GM23338 (cell line): Measurements from ENCODE around the gene KIF6. TPM values are rescaled to one million over a fixed set of nuclear protein-coding genes. Genes with fewer than 3 reads are reported as not detected.

Source experiments
- ATAC-seq: fragments of 200-7000 bp; cut with Tn5 transposase; 3 replicates; pipeline ENCODE4 v1.9.1; 2020
- DNase-seq: peaks from one replicate; pipeline ENCODE4 v3.0.0-alpha.2; 2015; ENCODE audit warnings: low spot score
- H2AFZ ChIP-seq: fragments of 200-600 bp; sonication (generic); 2 replicates; pipeline ENCODE4 v1.8.0; 2016; ENCODE audit warnings: antibody characterized with exemption, mild to moderate bottlenecking, moderate library complexity
- H3F3A ChIP-seq: fragments of 200-600 bp; sonication (generic); replicated peaks from 2 replicates; pipeline ENCODE4 v1.8.0; 2017; ENCODE audit warnings: antibody characterized with exemption, mixed run types, low read depth
- H3K27ac ChIP-seq: fragments of 200-600 bp; sonication (generic); 2 replicates; pipeline ENCODE4 v1.6.1; 2016; ENCODE audit warnings: low read depth
- H3K27me3 ChIP-seq: fragments of 200-600 bp; sonication (generic); 2 replicates; pipeline ENCODE4 v1.8.0; 2016; ENCODE audit warnings: mild to moderate bottlenecking, mixed run types, moderate library complexity; ENCODE audit not compliant: insufficient read depth
- H3K36me3 ChIP-seq: fragments of 200-600 bp; sonication (generic); 2 replicates; pipeline ENCODE4 v1.8.0; 2016; ENCODE audit warnings: mild to moderate bottlenecking; ENCODE audit not compliant: insufficient read depth
- H3K4me1 ChIP-seq: fragments of 200-600 bp; sonication (generic); 2 replicates; pipeline ENCODE4 v1.8.0; 2016; ENCODE audit warnings: mild to moderate bottlenecking, moderate library complexity; ENCODE audit not compliant: insufficient read depth
- H3K4me2 ChIP-seq: fragments of 200-600 bp; sonication (generic); 2 replicates; pipeline ENCODE4 v1.7.1; 2017; ENCODE audit warnings: mixed run types
- H3K4me3 ChIP-seq: fragments of 200-600 bp; sonication (generic); 2 replicates; pipeline ENCODE4 v1.6.1; 2016; ENCODE audit warnings: mixed run types
- H3K79me2 ChIP-seq: fragments of 200-600 bp; sonication (generic); replicated peaks from 2 replicates; pipeline ENCODE4 v1.8.0; 2017; ENCODE audit warnings: mild to moderate bottlenecking; ENCODE audit not compliant: insufficient read depth
- H3K9me2 ChIP-seq: fragments of 200-600 bp; sonication (generic); 2 replicates; pipeline ENCODE4 v1.8.0; 2017; ENCODE audit not compliant: insufficient read depth
- H4K20me1 ChIP-seq: fragments of 200-600 bp; sonication (generic); replicated peaks from 2 replicates; pipeline ENCODE4 v1.8.0; 2017; ENCODE audit warnings: mild to moderate bottlenecking; ENCODE audit not compliant: insufficient read depth
- H3K27ac Mint-ChIP-seq: 2 replicates; pipeline ENCODE4 v1.8.0; 2020; ENCODE audit warnings: inconsistent platforms, mild to moderate bottlenecking, moderate library complexity, mixed read lengths
- H3K27me3 Mint-ChIP-seq: 3 replicates; pipeline ENCODE4 v1.8.0; 2022; ENCODE audit warnings: low read depth, mild to moderate bottlenecking, moderate library complexity, mixed read lengths, inconsistent platforms; ENCODE audit not compliant: insufficient read depth, poor library complexity
- H3K36me3 Mint-ChIP-seq: 3 replicates; pipeline ENCODE4 v1.8.0; 2021; ENCODE audit warnings: low read depth, mild to moderate bottlenecking, inconsistent platforms, moderate library complexity, mixed read lengths
- H3K4me1 Mint-ChIP-seq: 3 replicates; pipeline ENCODE4 v1.8.0; 2020; ENCODE audit warnings: mild to moderate bottlenecking, inconsistent platforms, mixed read lengths
- H3K4me3 Mint-ChIP-seq: 3 replicates; pipeline ENCODE4 v1.8.0; 2021; ENCODE audit warnings: moderate library complexity, mild to moderate bottlenecking, inconsistent platforms, mixed read lengths
- H3K9me3 Mint-ChIP-seq: 3 replicates; pipeline ENCODE4 v1.8.0; 2020; ENCODE audit warnings: moderate library complexity, mild to moderate bottlenecking, inconsistent platforms, mixed read lengths
- CREB1 ChIP-seq: fragments of 250-450 bp; sonication (Bioruptor Pico); IDR thresholded peaks from 2 replicates; pipeline ENCODE4 v1.5.0; 2020; ENCODE audit warnings: low read depth, mild to moderate bottlenecking, moderate library complexity
- CTCF ChIP-seq, 2 experiments: fragments of 200-600 bp in 1 of 2; sonication (generic) in 1 of 2; conservative IDR thresholded peaks; 2 replicates each; pipeline versions ENCODE4 v1.5.1 to v1.6.1; 2016 to 2017; ENCODE audit warnings: antibody characterized with exemption in 2 of 2, low read depth in 2 of 2, mild to moderate bottlenecking in 2 of 2, moderate library complexity in 1 of 2
- EZH2 ChIP-seq: fragments of 200-600 bp; sonication (generic); IDR thresholded peaks from one replicate; pipeline ENCODE4 v1.8.0; 2017; ENCODE audit warnings: antibody characterized with exemption, mild to moderate bottlenecking, low read depth; ENCODE audit not compliant: unreplicated experiment
- JUNB ChIP-seq: IDR thresholded peaks from one replicate; pipeline ENCODE4 v1.6.1; 2016; ENCODE audit warnings: antibody characterized with exemption; ENCODE audit not compliant: unreplicated experiment
- NANOG ChIP-seq: IDR thresholded peaks from 2 replicates; pipeline ENCODE4 v1.6.1; 2016; ENCODE audit warnings: antibody characterized with exemption, borderline replicate concordance
- POLR2AphosphoS5 ChIP-seq: IDR thresholded peaks from 2 replicates; pipeline ENCODE4 v1.6.1; 2016; ENCODE audit warnings: antibody characterized with exemption, low read depth
- REST ChIP-seq: IDR thresholded peaks from one replicate; pipeline ENCODE4 v1.6.1; 2018; ENCODE audit warnings: antibody characterized with exemption; ENCODE audit not compliant: unreplicated experiment
- STAT1 ChIP-seq: IDR thresholded peaks from one replicate; pipeline ENCODE4 v1.6.1; 2016; ENCODE audit warnings: antibody characterized with exemption; ENCODE audit not compliant: unreplicated experiment
- ZNF331 ChIP-seq: fragments of 250-450 bp; sonication (Bioruptor Pico); IDR thresholded peaks from 2 replicates; pipeline ENCODE4 v1.5.0; 2020; ENCODE audit warnings: low read depth, mild to moderate bottlenecking, moderate library complexity
- polyA plus RNA-seq: library from polyadenylated mRNA; unstranded; fragments of >200 nt; fragmentation: Nextera tagmentation; extraction: Ambion mirVana; gene quantifications from 2 replicates; pipeline ENCODE4 v1.2.1, GENCODE V29; 2016
- total RNA-seq: library from RNA; depleted of rRNA; stranded (reverse); fragments of >200 nt; shearing (Covaris generic); gene quantifications from 2 replicates; pipeline ENCODE4 v1.2.3, GENCODE V29; 2014
- TF ChIP-seq, protein P1 (sequence below): fragments of 250-450 bp; sonication (Bioruptor Pico); IDR thresholded peaks from 2 replicates; pipeline ENCODE4 v1.5.0; 2020; ENCODE audit warnings: mild to moderate bottlenecking, moderate library complexity
- TF ChIP-seq, protein P2 (sequence below): IDR thresholded peaks from 2 replicates; pipeline ENCODE4 v1.6.1; 2016; ENCODE audit warnings: antibody characterized with exemption

The KIF6 gene
- total and polyA plus RNA-seq, 2 experiments from 2014 or later = 0.87 to 1.7 TPM

GRCh38 chr6:39756582-39756981, 31.4 kb upstream of the KIF6 start:
- ATAC-seq (no peak), DNase-seq (no peak)
- H2AFZ ChIP-seq = no peak overlapping the region
- Mint-ChIP-seq H3K9me3 (no peaks in the 10 kb centered on the region), H3K4me3 (no peak overlapping the region), H3K4me1 (no peaks in the 10 kb centered on the region; the same call in 2 of the 3 replicates), H3K27ac (no peak overlapping the region), H3K36me3 (no peaks in the 10 kb centered on the region), H3K27me3 (peaks cover 2% of the 10 kb centered on the region)
- no peaks in the 10 kb centered on the region for H3K4me1 ChIP-seq
- H3K4me2 ChIP-seq = no peak overlapping the region
- no peaks in the 10 kb centered on the region for H3K36me3 ChIP-seq
- no peak overlapping the region for H3K27ac ChIP-seq
- H3F3A ChIP-seq = no peaks in the 10 kb centered on the region
- 0 out of 2 replicates have a peak, but pooled peaks cover 6% of the 10 kb centered on the region for H3K9me2 ChIP-seq
- H3K27me3 ChIP-seq = no peaks in the 10 kb centered on the region
- no peaks in the 10 kb centered on the region for H4K20me1 ChIP-seq
- H3K79me2 ChIP-seq = no peaks in the 10 kb centered on the region
- TF ChIP-seq, protein P1, sequence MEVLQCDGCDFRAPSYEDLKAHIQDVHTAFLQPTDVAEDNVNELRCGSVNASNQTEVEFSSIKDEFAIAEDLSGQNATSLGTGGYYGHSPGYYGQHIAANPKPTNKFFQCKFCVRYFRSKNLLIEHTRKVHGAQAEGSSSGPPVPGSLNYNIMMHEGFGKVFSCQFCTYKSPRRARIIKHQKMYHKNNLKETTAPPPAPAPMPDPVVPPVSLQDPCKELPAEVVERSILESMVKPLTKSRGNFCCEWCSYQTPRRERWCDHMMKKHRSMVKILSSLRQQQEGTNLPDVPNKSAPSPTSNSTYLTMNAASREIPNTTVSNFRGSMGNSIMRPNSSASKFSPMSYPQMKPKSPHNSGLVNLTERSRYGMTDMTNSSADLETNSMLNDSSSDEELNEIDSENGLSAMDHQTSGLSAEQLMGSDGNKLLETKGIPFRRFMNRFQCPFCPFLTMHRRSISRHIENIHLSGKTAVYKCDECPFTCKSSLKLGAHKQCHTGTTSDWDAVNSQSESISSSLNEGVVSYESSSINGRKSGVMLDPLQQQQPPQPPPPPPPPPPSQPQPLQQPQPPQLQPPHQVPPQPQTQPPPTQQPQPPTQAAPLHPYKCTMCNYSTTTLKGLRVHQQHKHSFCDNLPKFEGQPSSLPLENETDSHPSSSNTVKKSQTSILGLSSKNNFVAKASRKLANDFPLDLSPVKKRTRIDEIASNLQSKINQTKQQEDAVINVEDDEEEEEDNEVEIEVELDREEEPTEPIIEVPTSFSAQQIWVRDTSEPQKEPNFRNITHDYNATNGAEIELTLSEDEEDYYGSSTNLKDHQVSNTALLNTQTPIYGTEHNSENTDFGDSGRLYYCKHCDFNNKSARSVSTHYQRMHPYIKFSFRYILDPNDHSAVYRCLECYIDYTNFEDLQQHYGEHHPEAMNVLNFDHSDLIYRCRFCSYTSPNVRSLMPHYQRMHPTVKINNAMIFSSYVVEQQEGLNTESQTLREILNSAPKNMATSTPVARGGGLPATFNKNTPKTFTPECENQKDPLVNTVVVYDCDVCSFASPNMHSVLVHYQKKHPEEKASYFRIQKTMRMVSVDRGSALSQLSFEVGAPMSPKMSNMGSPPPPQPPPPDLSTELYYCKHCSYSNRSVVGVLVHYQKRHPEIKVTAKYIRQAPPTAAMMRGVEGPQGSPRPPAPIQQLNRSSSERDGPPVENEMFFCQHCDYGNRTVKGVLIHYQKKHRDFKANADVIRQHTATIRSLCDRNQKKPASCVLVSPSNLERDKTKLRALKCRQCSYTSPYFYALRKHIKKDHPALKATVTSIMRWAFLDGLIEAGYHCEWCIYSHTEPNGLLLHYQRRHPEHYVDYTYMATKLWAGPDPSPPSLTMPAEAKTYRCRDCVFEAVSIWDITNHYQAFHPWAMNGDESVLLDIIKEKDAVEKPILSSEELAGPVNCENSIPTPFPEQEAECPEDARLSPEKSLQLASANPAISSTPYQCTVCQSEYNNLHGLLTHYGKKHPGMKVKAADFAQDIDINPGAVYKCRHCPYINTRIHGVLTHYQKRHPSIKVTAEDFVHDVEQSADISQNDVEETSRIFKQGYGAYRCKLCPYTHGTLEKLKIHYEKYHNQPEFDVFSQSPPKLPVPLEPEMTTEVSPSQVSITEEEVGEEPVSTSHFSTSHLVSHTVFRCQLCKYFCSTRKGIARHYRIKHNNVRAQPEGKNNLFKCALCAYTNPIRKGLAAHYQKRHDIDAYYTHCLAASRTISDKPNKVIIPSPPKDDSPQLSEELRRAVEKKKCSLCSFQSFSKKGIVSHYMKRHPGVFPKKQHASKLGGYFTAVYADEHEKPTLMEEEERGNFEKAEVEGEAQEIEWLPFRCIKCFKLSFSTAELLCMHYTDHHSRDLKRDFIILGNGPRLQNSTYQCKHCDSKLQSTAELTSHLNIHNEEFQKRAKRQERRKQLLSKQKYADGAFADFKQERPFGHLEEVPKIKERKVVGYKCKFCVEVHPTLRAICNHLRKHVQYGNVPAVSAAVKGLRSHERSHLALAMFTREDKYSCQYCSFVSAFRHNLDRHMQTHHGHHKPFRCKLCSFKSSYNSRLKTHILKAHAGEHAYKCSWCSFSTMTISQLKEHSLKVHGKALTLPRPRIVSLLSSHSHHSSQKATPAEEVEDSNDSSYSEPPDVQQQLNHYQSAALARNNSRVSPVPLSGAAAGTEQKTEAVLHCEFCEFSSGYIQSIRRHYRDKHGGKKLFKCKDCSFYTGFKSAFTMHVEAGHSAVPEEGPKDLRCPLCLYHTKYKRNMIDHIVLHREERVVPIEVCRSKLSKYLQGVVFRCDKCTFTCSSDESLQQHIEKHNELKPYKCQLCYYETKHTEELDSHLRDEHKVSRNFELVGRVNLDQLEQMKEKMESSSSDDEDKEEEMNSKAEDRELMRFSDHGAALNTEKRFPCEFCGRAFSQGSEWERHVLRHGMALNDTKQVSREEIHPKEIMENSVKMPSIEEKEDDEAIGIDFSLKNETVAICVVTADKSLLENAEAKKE (CRISPR knock-in tag) = no peak
- TF ChIP-seq ZNF331 (CRISPR knock-in tag) (no peak), CTCF (conservative IDR thresholded peaks at IDR 0.05; ENCODE audit: low read depth in 2 of 2) (no peak), JUNB (no peak), STAT1 (no peak), EZH2 (no peak), REST (no peak), CREB1 (CRISPR knock-in tag) (no peak), NANOG (no peak), POLR2AphosphoS5 (no peak)
- TF ChIP-seq, protein P2, sequence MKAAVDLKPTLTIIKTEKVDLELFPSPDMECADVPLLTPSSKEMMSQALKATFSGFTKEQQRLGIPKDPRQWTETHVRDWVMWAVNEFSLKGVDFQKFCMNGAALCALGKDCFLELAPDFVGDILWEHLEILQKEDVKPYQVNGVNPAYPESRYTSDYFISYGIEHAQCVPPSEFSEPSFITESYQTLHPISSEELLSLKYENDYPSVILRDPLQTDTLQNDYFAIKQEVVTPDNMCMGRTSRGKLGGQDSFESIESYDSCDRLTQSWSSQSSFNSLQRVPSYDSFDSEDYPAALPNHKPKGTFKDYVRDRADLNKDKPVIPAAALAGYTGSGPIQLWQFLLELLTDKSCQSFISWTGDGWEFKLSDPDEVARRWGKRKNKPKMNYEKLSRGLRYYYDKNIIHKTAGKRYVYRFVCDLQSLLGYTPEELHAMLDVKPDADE = no peak
- no peak overlapping the region for H3K4me3 ChIP-seq
